WTC11 (cell line): ENCODE data around the gene TNC. TPM values are rescaled to one million over a fixed set of nuclear protein-coding genes. Genes with fewer than 3 reads are reported as not detected.

Experiments used
- ATAC-seq: fragments of 200-7000 bp; cut with Tn5 transposase; 2 replicates; pipeline ENCODE4 v1.10.0; 2021; ENCODE audit warnings: mild to moderate bottlenecking, moderate library complexity
- CTCF ChIA-PET: fragments of 300-600 bp; sonication (Branson Sonifier 250); formaldehyde crosslinking; loops from one replicate; lab custom pipeline; 2021; ENCODE audit warnings: antibody characterized with exemption; lab: Charles Lee
- POLR2A ChIA-PET: fragments of 350-600 bp; sonication (Branson Sonifier 250); formaldehyde crosslinking; loops from one replicate; lab custom pipeline; 2021; ENCODE audit warnings: antibody characterized with exemption; lab: Charles Lee
- DNase-seq: peaks from one replicate; pipeline ENCODE4 v3.0.0; 2021; ENCODE audit warnings: low spot score
- H3K27ac Mint-ChIP-seq: 2 replicates; pipeline ENCODE4 v1.8.0; 2021; ENCODE audit warnings: mixed read lengths
- H3K27me3 Mint-ChIP-seq: 2 replicates; pipeline ENCODE4 v1.8.0; 2021; ENCODE audit warnings: low read depth, mild to moderate bottlenecking, moderate library complexity, mixed read lengths
- H3K36me3 Mint-ChIP-seq: 2 replicates; pipeline ENCODE4 v1.8.0; 2021; ENCODE audit warnings: mixed read lengths
- H3K4me1 Mint-ChIP-seq: 2 replicates; pipeline ENCODE4 v1.8.0; 2022; ENCODE audit warnings: mixed read lengths
- H3K4me3 Mint-ChIP-seq: 2 replicates; pipeline ENCODE4 v1.8.0; 2021; ENCODE audit warnings: mild to moderate bottlenecking, moderate library complexity, mixed read lengths
- H3K9me3 Mint-ChIP-seq: 2 replicates; pipeline ENCODE4 v1.8.0; 2021; ENCODE audit warnings: mixed read lengths
- FOXJ3 ChIP-seq: sonication (generic); formaldehyde crosslinking; IDR thresholded peaks from 2 replicates; pipeline ENCODE4 v1.9.0; 2021; ENCODE audit warnings: missing genetic modification reagents, mild to moderate bottlenecking, borderline replicate concordance
- FOXK1 ChIP-seq: sonication (generic); formaldehyde crosslinking; IDR thresholded peaks from 2 replicates; pipeline ENCODE4 v1.8.0; 2022; ENCODE audit warnings: mild to moderate bottlenecking, moderate library complexity, missing genetic modification reagents
- JUN ChIP-seq: sonication (generic); formaldehyde crosslinking; IDR thresholded peaks from 2 replicates; pipeline ENCODE4 v1.8.0; 2023; ENCODE audit warnings: mild to moderate bottlenecking, missing genetic modification reagents
- MXD4 ChIP-seq: fragments of 250-450 bp; sonication (Bioruptor Pico); IDR thresholded peaks from 2 replicates; pipeline ENCODE4 v1.8.0; 2021; ENCODE audit warnings: mild to moderate bottlenecking, moderate library complexity, borderline replicate concordance
- NFATC4 ChIP-seq: fragments of 250-450 bp; sonication (Bioruptor Pico); IDR thresholded peaks from 2 replicates; pipeline ENCODE4 v1.9.0; 2021; ENCODE audit warnings: mild to moderate bottlenecking
- NFYB ChIP-seq: sonication (generic); formaldehyde crosslinking; conservative IDR thresholded peaks from 2 replicates; pipeline ENCODE4 v1.8.0; 2022; ENCODE audit warnings: low read depth, missing genetic modification reagents
- PRRX2 ChIP-seq: fragments of 250-450 bp; sonication (Bioruptor Pico); IDR thresholded peaks from 2 replicates; pipeline ENCODE4 v1.8.0; 2021; ENCODE audit warnings: mild to moderate bottlenecking
- RELA ChIP-seq: sonication (generic); formaldehyde crosslinking; IDR thresholded peaks from 2 replicates; pipeline ENCODE4 v1.8.1; 2022; ENCODE audit warnings: missing genetic modification reagents, mild to moderate bottlenecking, borderline replicate concordance
- ZNF121 ChIP-seq: sonication (generic); formaldehyde crosslinking; IDR thresholded peaks from 2 replicates; pipeline ENCODE4 v1.8.0; 2023; ENCODE audit warnings: missing genetic modification reagents
- ZNF219 ChIP-seq: sonication (generic); formaldehyde crosslinking; IDR thresholded peaks from 2 replicates; pipeline ENCODE4 v1.8.0; 2023; ENCODE audit warnings: missing genetic modification reagents, mild to moderate bottlenecking, borderline replicate concordance
- ZNF423 ChIP-seq: fragments of 250-450 bp; sonication (Bioruptor Pico); IDR thresholded peaks from 2 replicates; pipeline ENCODE4 v2.1.2; 2022; ENCODE audit warnings: mild to moderate bottlenecking, moderate library complexity
- total RNA-seq: library from RNA; stranded (reverse); gene quantifications from 3 replicates; pipeline ENCODE4 v1.2.3, GENCODE V29; 2021
- TF ChIP-seq, protein P1 (sequence below): sonication (generic); formaldehyde crosslinking; IDR thresholded peaks from 2 replicates; pipeline ENCODE4 v1.8.0; 2022; ENCODE audit warnings: missing genetic modification reagents
- TF ChIP-seq, protein P2 (sequence below): sonication (generic); formaldehyde crosslinking; IDR thresholded peaks from 2 replicates; pipeline ENCODE4 v1.8.0; 2022; ENCODE audit warnings: mild to moderate bottlenecking, missing genetic modification reagents
- TF ChIP-seq, protein P3 (sequence below): fragments of 250-450 bp; sonication (Bioruptor Pico); conservative IDR thresholded peaks from 2 replicates; pipeline ENCODE4 v1.9.0; 2021; ENCODE audit warnings: mild to moderate bottlenecking
- TF ChIP-seq, protein P4 (sequence below): sonication (generic); formaldehyde crosslinking; IDR thresholded peaks from 2 replicates; pipeline ENCODE4 v1.8.1; 2022; ENCODE audit warnings: low read depth, mild to moderate bottlenecking, moderate library complexity, missing genetic modification reagents, borderline replicate concordance
- TF ChIP-seq, protein P5 (sequence below): sonication (generic); formaldehyde crosslinking; conservative IDR thresholded peaks from 2 replicates; pipeline ENCODE4 v1.8.1; 2023; ENCODE audit warnings: mild to moderate bottlenecking, low read depth, missing genetic modification reagents, moderate library complexity
- TF ChIP-seq, protein P6 (sequence below): fragments of 250-450 bp; sonication (Bioruptor Pico); IDR thresholded peaks from 2 replicates; pipeline ENCODE4 v1.9.0; 2021; ENCODE audit warnings: moderate library complexity, mild to moderate bottlenecking, inconsistent platforms, borderline replicate concordance
- TF ChIP-seq, protein P7 (sequence below): fragments of 250-450 bp; sonication (Bioruptor Pico); IDR thresholded peaks from 2 replicates; pipeline ENCODE4 v1.9.0; 2021; ENCODE audit warnings: mild to moderate bottlenecking
- TF ChIP-seq, protein P8 (sequence below): sonication (generic); formaldehyde crosslinking; IDR thresholded peaks from 2 replicates; pipeline ENCODE4 v1.8.0; 2023; ENCODE audit warnings: missing genetic modification reagents
- TF ChIP-seq, protein P9 (sequence below): sonication (generic); formaldehyde crosslinking; IDR thresholded peaks from 2 replicates; pipeline ENCODE4 v1.8.0; 2022; ENCODE audit warnings: mild to moderate bottlenecking, missing genetic modification reagents

The TNC gene
- total RNA-seq, 1 experiment from 2014 or later: 4.5 TPM

DNA sequence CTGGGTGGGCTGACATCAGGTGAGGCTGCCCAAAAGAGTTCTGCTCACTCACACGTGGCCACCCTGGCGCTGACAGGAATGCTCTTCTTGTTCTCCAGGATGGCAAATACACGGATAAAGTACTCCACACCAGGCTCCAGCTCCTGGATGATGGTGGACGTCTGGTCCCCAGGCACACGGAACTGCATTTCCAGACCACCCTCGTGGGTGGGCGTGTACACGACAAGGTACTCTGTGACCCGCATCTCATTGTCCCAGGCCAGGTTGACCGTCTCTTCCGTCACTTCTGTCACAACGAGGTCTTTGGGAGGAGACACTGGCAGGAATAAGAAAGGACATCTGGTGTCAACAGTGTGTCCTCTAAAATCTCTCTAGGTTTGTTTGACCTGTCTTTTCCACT is 33.8 kb downstream of the TNC start:
- POLR2A ChIA-PET: no interaction called here
- H3K4me1 Mint-ChIP-seq: peaks cover 26% of the 10 kb centered on the region
- H3K9me3 Mint-ChIP-seq: no peaks in the 10 kb centered on the region
- TF ChIP-seq, protein P1, sequence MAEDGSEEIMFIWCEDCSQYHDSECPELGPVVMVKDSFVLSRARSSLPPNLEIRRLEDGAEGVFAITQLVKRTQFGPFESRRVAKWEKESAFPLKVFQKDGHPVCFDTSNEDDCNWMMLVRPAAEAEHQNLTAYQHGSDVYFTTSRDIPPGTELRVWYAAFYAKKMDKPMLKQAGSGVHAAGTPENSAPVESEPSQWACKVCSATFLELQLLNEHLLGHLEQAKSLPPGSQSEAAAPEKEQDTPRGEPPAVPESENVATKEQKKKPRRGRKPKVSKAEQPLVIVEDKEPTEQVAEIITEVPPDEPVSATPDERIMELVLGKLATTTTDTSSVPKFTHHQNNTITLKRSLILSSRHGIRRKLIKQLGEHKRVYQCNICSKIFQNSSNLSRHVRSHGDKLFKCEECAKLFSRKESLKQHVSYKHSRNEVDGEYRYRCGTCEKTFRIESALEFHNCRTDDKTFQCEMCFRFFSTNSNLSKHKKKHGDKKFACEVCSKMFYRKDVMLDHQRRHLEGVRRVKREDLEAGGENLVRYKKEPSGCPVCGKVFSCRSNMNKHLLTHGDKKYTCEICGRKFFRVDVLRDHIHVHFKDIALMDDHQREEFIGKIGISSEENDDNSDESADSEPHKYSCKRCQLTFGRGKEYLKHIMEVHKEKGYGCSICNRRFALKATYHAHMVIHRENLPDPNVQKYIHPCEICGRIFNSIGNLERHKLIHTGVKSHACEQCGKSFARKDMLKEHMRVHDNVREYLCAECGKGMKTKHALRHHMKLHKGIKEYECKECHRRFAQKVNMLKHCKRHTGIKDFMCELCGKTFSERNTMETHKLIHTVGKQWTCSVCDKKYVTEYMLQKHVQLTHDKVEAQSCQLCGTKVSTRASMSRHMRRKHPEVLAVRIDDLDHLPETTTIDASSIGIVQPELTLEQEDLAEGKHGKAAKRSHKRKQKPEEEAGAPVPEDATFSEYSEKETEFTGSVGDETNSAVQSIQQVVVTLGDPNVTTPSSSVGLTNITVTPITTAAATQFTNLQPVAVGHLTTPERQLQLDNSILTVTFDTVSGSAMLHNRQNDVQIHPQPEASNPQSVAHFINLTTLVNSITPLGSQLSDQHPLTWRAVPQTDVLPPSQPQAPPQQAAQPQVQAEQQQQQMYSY (CRISPR knock-in tag): no peak
- TF ChIP-seq, protein P2, sequence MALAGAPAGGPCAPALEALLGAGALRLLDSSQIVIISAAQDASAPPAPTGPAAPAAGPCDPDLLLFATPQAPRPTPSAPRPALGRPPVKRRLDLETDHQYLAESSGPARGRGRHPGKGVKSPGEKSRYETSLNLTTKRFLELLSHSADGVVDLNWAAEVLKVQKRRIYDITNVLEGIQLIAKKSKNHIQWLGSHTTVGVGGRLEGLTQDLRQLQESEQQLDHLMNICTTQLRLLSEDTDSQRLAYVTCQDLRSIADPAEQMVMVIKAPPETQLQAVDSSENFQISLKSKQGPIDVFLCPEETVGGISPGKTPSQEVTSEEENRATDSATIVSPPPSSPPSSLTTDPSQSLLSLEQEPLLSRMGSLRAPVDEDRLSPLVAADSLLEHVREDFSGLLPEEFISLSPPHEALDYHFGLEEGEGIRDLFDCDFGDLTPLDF (CRISPR knock-in tag): no peak
- TF ChIP-seq JUN (CRISPR knock-in tag): no peak
- TF ChIP-seq, protein P3, sequence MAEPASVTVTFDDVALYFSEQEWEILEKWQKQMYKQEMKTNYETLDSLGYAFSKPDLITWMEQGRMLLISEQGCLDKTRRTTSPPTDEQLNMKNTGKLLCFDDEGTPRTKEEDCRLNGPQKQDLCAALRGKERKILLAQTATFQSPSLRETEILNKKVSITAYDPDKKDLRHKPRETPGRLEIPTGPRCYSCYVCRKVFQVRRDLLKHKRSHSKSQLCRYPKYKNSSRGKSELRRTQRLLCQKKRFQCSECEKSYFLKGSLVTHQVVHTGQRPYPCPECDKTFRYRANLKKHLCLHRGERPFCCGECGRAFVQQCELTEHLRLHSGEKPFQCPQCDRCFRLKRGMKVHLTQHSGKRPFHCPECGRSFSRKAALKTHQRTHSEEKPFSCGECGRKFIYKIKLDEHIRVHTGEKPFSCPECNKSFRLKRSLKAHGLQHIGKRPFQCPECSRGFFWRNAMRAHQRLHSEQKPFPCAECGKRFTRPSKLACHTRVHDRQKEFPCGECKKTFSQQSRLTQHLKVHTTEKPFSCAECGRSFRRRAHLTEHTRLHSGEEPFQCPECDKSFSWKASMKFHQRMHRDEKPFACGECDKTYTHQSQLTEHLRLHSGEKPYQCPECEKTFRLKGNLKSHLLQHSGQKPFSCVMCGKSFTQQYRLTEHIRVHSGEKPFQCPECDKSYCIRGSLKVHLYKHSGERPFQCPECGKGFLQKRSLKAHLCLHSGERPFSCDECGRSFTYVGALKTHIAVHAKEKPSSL (CRISPR knock-in tag): no peak
- no peak for TF ChIP-seq NFATC4 (CRISPR knock-in tag)
- TF ChIP-seq, protein P4, sequence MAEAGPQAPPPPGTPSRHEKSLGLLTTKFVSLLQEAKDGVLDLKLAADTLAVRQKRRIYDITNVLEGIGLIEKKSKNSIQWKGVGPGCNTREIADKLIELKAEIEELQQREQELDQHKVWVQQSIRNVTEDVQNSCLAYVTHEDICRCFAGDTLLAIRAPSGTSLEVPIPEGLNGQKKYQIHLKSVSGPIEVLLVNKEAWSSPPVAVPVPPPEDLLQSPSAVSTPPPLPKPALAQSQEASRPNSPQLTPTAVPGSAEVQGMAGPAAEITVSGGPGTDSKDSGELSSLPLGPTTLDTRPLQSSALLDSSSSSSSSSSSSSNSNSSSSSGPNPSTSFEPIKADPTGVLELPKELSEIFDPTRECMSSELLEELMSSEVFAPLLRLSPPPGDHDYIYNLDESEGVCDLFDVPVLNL (CRISPR knock-in tag): no peak
- TF ChIP-seq PRRX2 (CRISPR knock-in tag): no peak
- TF ChIP-seq ZNF121: no peak
- no peak for TF ChIP-seq RELA (CRISPR knock-in tag)
- TF ChIP-seq, protein P5, sequence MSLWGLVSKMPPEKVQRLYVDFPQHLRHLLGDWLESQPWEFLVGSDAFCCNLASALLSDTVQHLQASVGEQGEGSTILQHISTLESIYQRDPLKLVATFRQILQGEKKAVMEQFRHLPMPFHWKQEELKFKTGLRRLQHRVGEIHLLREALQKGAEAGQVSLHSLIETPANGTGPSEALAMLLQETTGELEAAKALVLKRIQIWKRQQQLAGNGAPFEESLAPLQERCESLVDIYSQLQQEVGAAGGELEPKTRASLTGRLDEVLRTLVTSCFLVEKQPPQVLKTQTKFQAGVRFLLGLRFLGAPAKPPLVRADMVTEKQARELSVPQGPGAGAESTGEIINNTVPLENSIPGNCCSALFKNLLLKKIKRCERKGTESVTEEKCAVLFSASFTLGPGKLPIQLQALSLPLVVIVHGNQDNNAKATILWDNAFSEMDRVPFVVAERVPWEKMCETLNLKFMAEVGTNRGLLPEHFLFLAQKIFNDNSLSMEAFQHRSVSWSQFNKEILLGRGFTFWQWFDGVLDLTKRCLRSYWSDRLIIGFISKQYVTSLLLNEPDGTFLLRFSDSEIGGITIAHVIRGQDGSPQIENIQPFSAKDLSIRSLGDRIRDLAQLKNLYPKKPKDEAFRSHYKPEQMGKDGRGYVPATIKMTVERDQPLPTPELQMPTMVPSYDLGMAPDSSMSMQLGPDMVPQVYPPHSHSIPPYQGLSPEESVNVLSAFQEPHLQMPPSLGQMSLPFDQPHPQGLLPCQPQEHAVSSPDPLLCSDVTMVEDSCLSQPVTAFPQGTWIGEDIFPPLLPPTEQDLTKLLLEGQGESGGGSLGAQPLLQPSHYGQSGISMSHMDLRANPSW: no peak
- no peak for TF ChIP-seq FOXJ3 (CRISPR knock-in tag)
- TF ChIP-seq ZNF423 (CRISPR knock-in tag): no peak
- TF ChIP-seq, protein P6, sequence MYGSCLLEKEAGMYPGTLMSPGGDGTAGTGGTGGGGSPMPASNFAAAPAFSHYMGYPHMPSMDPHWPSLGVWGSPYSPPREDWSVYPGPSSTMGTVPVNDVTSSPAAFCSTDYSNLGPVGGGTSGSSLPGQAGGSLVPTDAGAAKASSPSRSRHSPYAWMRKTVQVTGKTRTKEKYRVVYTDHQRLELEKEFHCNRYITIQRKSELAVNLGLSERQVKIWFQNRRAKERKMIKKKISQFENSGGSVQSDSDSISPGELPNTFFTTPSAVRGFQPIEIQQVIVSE (CRISPR knock-in tag): no peak
- TF ChIP-seq MXD4 (CRISPR knock-in tag): no peak
- TF ChIP-seq NFYB (CRISPR knock-in tag): no peak
- TF ChIP-seq, protein P7, sequence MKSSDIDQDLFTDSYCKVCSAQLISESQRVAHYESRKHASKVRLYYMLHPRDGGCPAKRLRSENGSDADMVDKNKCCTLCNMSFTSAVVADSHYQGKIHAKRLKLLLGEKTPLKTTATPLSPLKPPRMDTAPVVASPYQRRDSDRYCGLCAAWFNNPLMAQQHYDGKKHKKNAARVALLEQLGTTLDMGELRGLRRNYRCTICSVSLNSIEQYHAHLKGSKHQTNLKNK (CRISPR knock-in tag): no peak
- TF ChIP-seq, protein P8, sequence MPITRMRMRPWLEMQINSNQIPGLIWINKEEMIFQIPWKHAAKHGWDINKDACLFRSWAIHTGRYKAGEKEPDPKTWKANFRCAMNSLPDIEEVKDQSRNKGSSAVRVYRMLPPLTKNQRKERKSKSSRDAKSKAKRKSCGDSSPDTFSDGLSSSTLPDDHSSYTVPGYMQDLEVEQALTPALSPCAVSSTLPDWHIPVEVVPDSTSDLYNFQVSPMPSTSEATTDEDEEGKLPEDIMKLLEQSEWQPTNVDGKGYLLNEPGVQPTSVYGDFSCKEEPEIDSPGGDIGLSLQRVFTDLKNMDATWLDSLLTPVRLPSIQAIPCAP (CRISPR knock-in tag): no peak
- TF ChIP-seq, protein P9, sequence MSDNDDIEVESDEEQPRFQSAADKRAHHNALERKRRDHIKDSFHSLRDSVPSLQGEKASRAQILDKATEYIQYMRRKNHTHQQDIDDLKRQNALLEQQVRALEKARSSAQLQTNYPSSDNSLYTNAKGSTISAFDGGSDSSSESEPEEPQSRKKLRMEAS (CRISPR knock-in tag): no peak
- no peak for TF ChIP-seq ZNF219 (CRISPR knock-in tag)
- TF ChIP-seq FOXK1 (CRISPR knock-in tag): no peak
- H3K4me3 Mint-ChIP-seq: no peak overlapping the region
- ATAC-seq (no peak), DNase-seq (no peak)
- no peaks in the 10 kb centered on the region for H3K36me3 Mint-ChIP-seq
- peaks cover 2% of the 10 kb centered on the region; the same call in 1 of the 2 replicates for H3K27me3 Mint-ChIP-seq
- no peak overlapping the region for H3K27ac Mint-ChIP-seq
- CTCF ChIA-PET: no interaction called here
